ENCODE data around the gene ATP8A1.
"Not testable (repeated sequence)": the region's sequence is repeated elsewhere in the genome, so short reads cannot be mapped to it uniquely, and the experiment has no call there.

Gene ATP8A1

DNA sequence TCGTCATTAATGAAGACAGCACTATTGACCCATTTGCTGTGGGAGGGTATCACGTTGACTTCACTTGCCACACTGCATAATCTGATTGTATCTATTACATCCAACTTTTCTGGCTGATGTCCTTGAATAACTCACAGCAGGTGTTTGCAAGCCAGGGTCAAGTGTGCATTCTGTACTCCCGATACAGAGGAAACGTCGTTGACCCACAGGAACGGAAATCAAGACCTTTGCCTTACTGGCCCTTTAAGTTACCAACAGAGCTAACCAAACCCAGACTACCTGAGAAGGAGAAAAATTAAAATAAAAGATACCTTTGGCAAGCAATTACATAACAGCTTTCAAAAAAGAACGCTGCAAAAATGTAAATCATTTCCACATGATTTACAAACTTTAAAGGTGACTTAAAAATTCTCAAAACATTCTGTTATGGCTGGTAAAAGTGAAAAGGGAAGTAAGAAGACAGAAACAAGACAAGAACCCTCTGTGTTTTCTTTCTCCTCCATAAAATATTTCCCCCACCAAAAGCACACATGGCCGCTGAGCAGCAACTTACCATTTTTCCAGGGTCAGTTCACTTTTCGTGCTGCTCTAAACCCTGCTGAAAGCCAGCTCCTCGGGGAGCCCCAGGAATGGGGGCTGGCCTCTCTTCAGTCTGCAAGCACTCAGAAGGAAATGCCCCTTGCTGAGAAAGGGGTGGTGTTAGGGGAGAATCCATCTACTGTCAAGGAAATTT lies 266.1 kb downstream of the ATP8A1 start:
- Histone ChIP-seq H3K9me3 (ENCODE audit: control insufficient read depth, insufficient read depth, low read length) (no peaks in the 10 kb centered on the region), H3K9ac (ENCODE audit: low read depth, low read length) (no peak overlapping the region), H3K36me3 (ENCODE audit: control insufficient read depth, insufficient read depth, low read length) (no peaks in the 10 kb centered on the region), H3K4me1 (ENCODE audit: control insufficient read depth, insufficient read depth, low read length) (peaks cover 18% of the 10 kb centered on the region), H3K4me3 (ENCODE audit: low read depth, low read length) (no peak overlapping the region), H3K27me3 (ENCODE audit: control insufficient read depth, insufficient read depth, low read length) (peaks cover 14% of the 10 kb centered on the region), H3K27ac (ENCODE audit: low read depth, low read length) (no peak overlapping the region)

DNA sequence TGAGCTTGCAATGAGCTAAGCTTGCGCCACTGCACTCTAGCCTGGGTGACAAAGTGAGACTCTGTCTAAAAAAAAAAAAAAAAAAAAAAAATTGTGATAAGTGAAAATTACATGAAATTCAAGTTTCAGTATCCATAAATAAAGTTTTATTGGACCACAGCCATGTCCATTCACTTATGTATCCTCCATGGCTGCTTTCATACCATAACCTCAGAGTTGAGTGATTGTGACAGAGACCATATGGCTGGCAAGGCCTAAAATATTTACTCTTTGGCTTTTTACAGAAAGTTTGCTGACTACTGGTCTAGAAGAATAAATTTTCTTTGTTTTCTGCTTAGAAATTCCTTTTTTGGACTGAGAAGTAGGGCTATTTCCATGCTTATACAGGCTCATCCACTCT lies 271.4 kb downstream of the ATP8A1 start:
- Histone ChIP-seq H3K9me3 (ENCODE audit: control insufficient read depth, insufficient read depth, low read length) (no peaks in the 10 kb centered on the region), H3K4me3 (ENCODE audit: low read depth, low read length) (no peak overlapping the region), H3K4me1 (ENCODE audit: control insufficient read depth, insufficient read depth, low read length) (peaks cover 3% of the 10 kb centered on the region; the same call in 1 of the 2 replicates), H3K9ac (ENCODE audit: low read depth, low read length) (no peak overlapping the region), H3K36me3 (ENCODE audit: control insufficient read depth, insufficient read depth, low read length) (no peaks in the 10 kb centered on the region), H3K27me3 (ENCODE audit: control insufficient read depth, insufficient read depth, low read length) (no peaks in the 10 kb centered on the region), H3K27ac (ENCODE audit: low read depth, low read length) (no peak overlapping the region)

DNA sequence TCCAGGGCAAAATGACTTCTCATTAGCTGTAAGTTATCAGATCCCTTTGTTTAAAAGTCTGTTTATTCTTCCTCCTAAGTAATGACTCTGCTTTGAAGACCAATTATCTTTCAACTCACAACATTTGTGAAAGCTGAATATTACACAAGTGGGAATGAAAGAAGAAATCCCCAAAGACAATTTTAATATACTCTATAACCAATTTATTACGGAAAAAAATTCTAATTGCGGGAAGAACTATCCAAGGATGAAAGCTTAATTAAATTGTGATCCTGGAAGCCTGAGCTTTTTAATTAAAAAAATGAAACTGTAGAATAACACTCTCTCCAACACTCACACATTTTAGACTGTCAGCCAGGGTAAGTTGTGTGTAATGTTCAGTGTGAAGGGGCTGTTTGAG lies 275.2 kb downstream of the ATP8A1 start:
- Histone ChIP-seq H3K9me3 (ENCODE audit: control insufficient read depth, insufficient read depth, low read length) (no peaks in the 10 kb centered on the region), H3K36me3 (ENCODE audit: control insufficient read depth, insufficient read depth, low read length) (no peaks in the 10 kb centered on the region), H3K4me3 (ENCODE audit: low read depth, low read length) (no peak overlapping the region), H3K4me1 (ENCODE audit: control insufficient read depth, insufficient read depth, low read length) (no peaks in the 10 kb centered on the region), H3K27ac (ENCODE audit: low read depth, low read length) (no peak overlapping the region), H3K9ac (ENCODE audit: low read depth, low read length) (no peak overlapping the region), H3K27me3 (ENCODE audit: control insufficient read depth, insufficient read depth, low read length) (no peaks in the 10 kb centered on the region)

DNA sequence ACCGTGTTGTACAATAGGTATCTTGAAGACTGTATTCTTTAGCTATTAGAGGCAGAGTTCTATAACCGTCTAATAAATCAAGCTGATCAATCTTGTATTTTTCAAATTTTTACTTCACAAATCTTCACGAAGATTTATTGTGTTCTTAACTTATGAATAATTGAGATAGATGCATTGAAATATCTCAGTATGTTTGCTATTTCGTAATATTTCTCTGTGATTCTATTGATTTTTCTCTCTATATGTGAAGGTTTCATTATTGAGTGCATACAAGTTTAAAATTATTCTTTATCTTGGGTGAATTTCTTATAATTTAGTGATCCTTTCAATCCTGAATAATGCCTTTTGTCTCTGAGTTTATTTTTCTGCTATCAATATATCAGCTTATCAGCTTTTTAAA lies 279.4 kb downstream of the ATP8A1 start:
- H3K9me3 ChIP-seq (ENCODE audit: control insufficient read depth, insufficient read depth, low read length): no peaks in the 10 kb centered on the region
- H3K9ac ChIP-seq (ENCODE audit: low read depth, low read length): no peak overlapping the region
- no peaks in the 10 kb centered on the region for H3K4me1 ChIP-seq (ENCODE audit: control insufficient read depth, insufficient read depth, low read length)
- H3K36me3 ChIP-seq (ENCODE audit: control insufficient read depth, insufficient read depth, low read length): no peaks in the 10 kb centered on the region
- H3K27me3 ChIP-seq (ENCODE audit: control insufficient read depth, insufficient read depth, low read length): no peaks in the 10 kb centered on the region
- H3K27ac ChIP-seq (ENCODE audit: low read depth, low read length): no peak overlapping the region
- H3K4me3 ChIP-seq (ENCODE audit: low read depth, low read length): no peak overlapping the region

DNA sequence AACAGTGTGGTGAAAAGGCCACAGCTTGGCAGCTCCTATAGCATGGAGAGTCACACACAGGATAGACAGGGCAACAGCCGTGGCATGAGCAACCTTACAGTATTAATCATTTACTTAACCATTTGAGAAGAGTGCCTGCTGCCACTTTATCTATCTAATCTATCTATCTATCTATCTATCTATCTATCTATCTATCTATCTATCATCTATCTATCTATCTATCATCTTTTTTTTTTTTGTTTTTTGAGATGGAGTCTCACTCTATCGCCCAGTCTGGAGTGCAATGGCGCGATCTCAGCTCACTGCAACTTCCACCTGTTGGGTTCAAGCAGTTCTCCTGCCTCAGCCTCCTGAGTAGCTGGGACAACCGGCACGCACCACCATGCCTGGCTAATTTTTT lies 284.6 kb downstream of the ATP8A1 start:
- H3K9ac ChIP-seq (ENCODE audit: low read depth, low read length); H3K27ac ChIP-seq (ENCODE audit: low read depth, low read length); H3K36me3 ChIP-seq (ENCODE audit: control insufficient read depth, insufficient read depth, low read length); H3K4me1 ChIP-seq (ENCODE audit: control insufficient read depth, insufficient read depth, low read length); H3K27me3 ChIP-seq (ENCODE audit: control insufficient read depth, insufficient read depth, low read length); H3K4me3 ChIP-seq (ENCODE audit: low read depth, low read length); H3K9me3 ChIP-seq (ENCODE audit: control insufficient read depth, insufficient read depth, low read length): not testable (repeated sequence)

DNA sequence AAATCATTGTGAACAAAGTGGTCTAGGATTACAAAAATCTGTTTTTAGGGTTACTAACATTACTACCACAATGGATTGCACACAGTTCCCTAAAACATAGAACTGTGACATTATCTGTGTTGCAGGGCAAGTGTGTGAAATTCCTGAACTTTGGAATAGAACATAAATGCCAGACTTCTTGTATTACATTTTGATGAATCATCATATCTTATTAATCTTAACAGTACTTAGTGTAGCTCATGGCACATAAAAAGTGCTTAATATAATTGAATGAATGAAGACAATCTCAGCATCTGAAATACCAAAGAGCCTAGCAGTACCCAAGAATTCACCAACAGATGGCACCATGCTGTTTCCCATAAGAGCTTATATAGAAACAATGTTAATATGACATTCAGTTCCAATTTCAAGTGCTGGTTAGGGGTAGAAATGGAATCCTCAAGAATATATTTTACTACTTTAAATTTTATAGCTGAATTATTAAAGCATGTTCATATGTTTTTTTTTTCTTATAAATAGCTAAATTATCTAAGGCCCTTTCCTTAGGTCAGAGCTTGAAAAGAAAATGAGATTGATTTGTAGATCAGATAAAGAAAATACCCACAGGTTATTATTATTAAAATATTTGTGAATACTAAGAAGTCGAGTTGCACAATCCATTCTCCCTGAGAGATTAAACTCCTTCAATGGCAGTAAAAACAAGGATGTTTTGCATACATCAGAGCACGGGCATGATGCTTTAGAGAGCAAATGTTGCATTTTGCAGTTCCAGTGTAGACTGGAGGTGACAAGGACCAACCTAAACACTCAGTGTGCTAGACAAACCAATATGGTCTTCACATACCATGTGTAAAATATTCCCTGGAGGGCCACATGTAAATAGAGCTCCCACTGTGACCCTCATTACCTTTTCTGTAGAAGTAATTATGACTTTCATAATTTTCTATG lies 285.3 kb downstream of the ATP8A1 start:
- H3K4me3 ChIP-seq (ENCODE audit: low read depth, low read length): no peak overlapping the region
- no peak overlapping the region for H3K9ac ChIP-seq (ENCODE audit: low read depth, low read length)
- no peaks in the 10 kb centered on the region for H3K27me3 ChIP-seq (ENCODE audit: control insufficient read depth, insufficient read depth, low read length)
- no peaks in the 10 kb centered on the region for H3K9me3 ChIP-seq (ENCODE audit: control insufficient read depth, insufficient read depth, low read length)
- H3K4me1 ChIP-seq (ENCODE audit: control insufficient read depth, insufficient read depth, low read length): no peaks in the 10 kb centered on the region
- H3K27ac ChIP-seq (ENCODE audit: low read depth, low read length): no peak overlapping the region
- no peaks in the 10 kb centered on the region for H3K36me3 ChIP-seq (ENCODE audit: control insufficient read depth, insufficient read depth, low read length)

DNA sequence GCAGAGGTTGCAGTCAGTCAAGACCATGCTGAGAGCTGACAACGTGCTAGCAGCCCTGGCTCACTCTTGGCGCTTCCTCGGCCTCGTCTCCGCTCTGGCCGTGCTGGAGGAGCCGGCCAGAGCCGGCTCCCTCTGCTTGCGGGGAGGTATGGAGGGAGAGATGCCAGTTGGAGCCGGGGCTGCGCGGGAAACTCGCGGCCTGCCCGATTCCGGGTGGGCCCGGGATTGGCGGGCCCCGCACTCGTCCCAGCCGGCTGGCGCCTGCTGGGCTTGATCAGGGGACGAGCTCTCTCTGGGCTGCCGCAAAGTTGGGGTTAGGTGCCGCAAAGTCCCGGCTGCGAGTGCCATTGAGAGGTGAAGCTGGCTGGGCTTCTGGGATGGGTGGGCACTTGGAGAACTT lies 287.4 kb downstream of the ATP8A1 start:
- H3K27ac ChIP-seq (ENCODE audit: low read depth, low read length): no peak overlapping the region
- H3K4me3 ChIP-seq (ENCODE audit: low read depth, low read length): no peak overlapping the region
- no peaks in the 10 kb centered on the region for H3K36me3 ChIP-seq (ENCODE audit: control insufficient read depth, insufficient read depth, low read length)
- H3K4me1 ChIP-seq (ENCODE audit: control insufficient read depth, insufficient read depth, low read length): no peaks in the 10 kb centered on the region
- H3K27me3 ChIP-seq (ENCODE audit: control insufficient read depth, insufficient read depth, low read length): no peaks in the 10 kb centered on the region
- H3K9ac ChIP-seq (ENCODE audit: low read depth, low read length): no peak overlapping the region
- no peaks in the 10 kb centered on the region for H3K9me3 ChIP-seq (ENCODE audit: control insufficient read depth, insufficient read depth, low read length)

DNA sequence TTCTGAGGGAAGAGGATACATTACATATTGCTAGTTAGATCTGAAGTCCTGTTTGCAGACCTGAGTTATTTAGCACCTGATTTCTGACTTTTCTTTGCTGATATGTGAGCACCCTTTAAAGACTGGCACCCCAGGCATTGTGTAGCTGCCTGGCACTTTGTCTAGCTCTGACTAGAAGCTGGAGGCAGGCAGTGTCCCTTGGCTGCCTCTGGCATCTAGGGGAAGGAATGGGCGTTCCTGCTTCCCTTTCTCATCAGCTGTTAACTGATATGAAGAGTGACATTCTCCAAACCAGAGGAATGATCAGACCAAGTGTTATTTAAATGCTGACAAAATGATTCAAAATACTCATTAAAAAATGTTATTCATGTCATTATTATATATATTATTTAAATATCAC lies 289.9 kb downstream of the ATP8A1 start:
- no peaks in the 10 kb centered on the region for H3K36me3 ChIP-seq (ENCODE audit: control insufficient read depth, insufficient read depth, low read length)
- no peak overlapping the region for H3K27ac ChIP-seq (ENCODE audit: low read depth, low read length)
- H3K27me3 ChIP-seq (ENCODE audit: control insufficient read depth, insufficient read depth, low read length): no peaks in the 10 kb centered on the region

DNA sequence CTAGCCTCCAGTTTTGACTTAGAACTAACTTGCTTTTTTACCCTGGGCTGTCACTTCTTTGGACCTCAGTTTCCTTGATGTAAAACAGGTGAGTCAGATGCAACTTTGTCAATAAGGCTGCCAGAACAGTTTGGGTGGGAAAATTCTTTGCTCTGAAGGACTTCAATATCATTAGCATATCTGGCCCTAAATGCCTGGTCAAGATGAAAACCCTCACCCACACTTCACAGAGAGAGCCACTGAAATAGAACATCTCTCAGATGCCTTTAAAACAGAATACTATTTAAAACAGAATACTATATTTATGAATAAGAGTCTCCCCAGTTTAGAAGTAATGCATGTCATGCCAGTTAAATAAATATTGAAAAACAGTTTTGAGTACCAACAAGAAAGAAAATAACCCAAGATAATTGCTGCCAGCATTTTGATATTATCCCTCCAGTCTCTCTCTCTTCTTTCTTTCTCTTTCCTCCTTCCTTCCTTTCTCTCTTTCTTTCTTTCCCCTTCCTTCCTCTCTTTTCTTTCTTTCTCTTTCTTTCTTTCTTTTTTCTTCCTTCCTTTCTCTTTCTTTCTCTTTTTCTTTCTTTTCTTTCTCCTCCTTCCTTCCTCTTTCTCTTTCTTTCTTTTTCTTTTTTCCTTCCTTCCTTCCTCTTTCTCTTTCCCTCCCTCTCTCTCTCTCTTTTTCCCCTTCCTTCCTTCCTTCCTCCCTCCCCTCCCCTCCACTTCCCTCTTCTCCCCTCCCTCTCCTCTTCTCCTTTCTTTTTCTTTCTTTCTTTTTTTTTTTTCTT lies 292.4 kb downstream of the ATP8A1 start:
- no peaks in the 10 kb centered on the region for H3K4me1 ChIP-seq (ENCODE audit: control insufficient read depth, insufficient read depth, low read length)
- no peaks in the 10 kb centered on the region for H3K36me3 ChIP-seq (ENCODE audit: control insufficient read depth, insufficient read depth, low read length)
- H3K4me3 ChIP-seq (ENCODE audit: low read depth, low read length): no peak overlapping the region
- H3K27me3 ChIP-seq (ENCODE audit: control insufficient read depth, insufficient read depth, low read length): no peaks in the 10 kb centered on the region; the same call in 1 of the 2 replicates
- no peak overlapping the region for H3K27ac ChIP-seq (ENCODE audit: low read depth, low read length)
- H3K9ac ChIP-seq (ENCODE audit: low read depth, low read length): no peak overlapping the region
- no peaks in the 10 kb centered on the region for H3K9me3 ChIP-seq (ENCODE audit: control insufficient read depth, insufficient read depth, low read length)

More for the DNA sequence above, 289.9 kb downstream of the ATP8A1 start:
- Histone ChIP-seq H3K4me1 (ENCODE audit: control insufficient read depth, insufficient read depth, low read length) (no peaks in the 10 kb centered on the region), H3K9me3 (ENCODE audit: control insufficient read depth, insufficient read depth, low read length) (no peaks in the 10 kb centered on the region), H3K9ac (ENCODE audit: low read depth, low read length) (no peak overlapping the region), H3K4me3 (ENCODE audit: low read depth, low read length) (no peak overlapping the region)

DNA sequence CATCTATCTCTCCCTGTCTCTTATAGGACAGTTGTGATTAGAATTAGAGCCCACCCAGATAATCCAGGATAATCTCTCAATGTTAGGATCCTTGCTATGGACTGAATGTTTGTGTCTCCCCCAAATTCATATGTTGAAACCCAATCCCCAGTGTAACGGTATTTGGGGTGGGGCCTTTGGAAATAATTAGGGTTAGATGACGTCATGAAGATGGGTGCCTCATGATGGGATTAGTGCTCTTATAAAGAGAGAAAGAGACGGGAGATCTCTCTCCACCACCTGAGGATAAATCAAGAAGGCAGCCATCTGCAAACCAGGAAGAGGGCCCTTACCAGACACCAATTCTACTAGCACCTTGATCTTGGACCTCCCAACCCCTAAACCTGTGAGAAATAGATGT lies 293.3 kb downstream of the ATP8A1 start:
- H3K27ac ChIP-seq (ENCODE audit: low read depth, low read length): no peak overlapping the region
- H3K4me1 ChIP-seq (ENCODE audit: control insufficient read depth, insufficient read depth, low read length): no peaks in the 10 kb centered on the region
- H3K4me3 ChIP-seq (ENCODE audit: low read depth, low read length): no peak overlapping the region
- H3K36me3 ChIP-seq (ENCODE audit: control insufficient read depth, insufficient read depth, low read length): no peaks in the 10 kb centered on the region
- no peaks in the 10 kb centered on the region; the same call in 1 of the 2 replicates for H3K27me3 ChIP-seq (ENCODE audit: control insufficient read depth, insufficient read depth, low read length)
- no peak overlapping the region for H3K9ac ChIP-seq (ENCODE audit: low read depth, low read length)
- no peaks in the 10 kb centered on the region for H3K9me3 ChIP-seq (ENCODE audit: control insufficient read depth, insufficient read depth, low read length)

Measured in HUES48 (cell line).